Forelimb muscle (tissue), 1 donor: ENCODE data around the gene PRELID3B. TPM values are rescaled to one million over a fixed set of nuclear protein-coding genes. Genes with fewer than 3 reads are reported as not detected.

Experiments used
- DNase-seq: peaks from one replicate; pipeline ENCODE4 v3.0.0-alpha.2; 2013; ENCODE audit warnings: low read depth
- polyA plus RNA-seq: library from polyadenylated mRNA; unstranded; fragments of 120-200 nt; gene quantifications from one replicate; pipeline ENCODE4 v1.2.1, GENCODE V29; 2013; ENCODE audit not compliant: insufficient read length

PRELID3B gene
- polyA plus RNA-seq, 1 donor = 47.0 TPM

DNA sequence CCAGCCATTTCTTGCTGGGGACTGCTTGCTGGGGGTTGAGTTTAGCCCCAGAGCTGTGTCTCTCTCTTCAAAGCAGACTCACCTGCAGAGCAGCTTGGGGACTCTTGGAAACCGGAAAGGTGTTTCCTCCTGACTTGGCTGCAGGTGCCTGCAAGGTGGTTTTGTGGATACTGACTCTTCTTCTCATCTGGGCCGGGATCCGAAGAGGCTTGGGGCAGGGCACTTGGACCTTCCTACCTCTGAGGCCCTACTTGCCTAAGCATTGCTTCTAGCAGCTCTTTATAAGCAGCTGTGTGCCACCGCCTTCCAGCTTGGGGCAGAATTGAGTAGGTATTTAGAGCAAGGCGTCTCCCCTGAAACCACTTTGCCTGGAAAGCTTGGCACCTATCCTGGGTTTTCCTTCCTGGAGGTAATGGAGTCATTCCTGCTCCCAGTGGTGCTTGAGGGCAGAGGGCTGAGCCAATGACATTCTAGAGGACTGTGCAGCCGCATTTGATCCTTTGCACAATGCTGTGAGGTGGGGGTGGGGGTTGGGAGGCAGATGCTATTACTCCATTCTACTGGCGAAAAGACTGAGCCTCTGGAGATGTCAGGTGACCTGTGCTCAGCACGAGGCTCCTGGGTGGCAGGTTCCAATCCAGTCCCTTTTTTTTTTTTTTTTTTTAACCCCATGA is 32.1 kb downstream of the PRELID3B start:
- no peak for DNase-seq

DNA sequence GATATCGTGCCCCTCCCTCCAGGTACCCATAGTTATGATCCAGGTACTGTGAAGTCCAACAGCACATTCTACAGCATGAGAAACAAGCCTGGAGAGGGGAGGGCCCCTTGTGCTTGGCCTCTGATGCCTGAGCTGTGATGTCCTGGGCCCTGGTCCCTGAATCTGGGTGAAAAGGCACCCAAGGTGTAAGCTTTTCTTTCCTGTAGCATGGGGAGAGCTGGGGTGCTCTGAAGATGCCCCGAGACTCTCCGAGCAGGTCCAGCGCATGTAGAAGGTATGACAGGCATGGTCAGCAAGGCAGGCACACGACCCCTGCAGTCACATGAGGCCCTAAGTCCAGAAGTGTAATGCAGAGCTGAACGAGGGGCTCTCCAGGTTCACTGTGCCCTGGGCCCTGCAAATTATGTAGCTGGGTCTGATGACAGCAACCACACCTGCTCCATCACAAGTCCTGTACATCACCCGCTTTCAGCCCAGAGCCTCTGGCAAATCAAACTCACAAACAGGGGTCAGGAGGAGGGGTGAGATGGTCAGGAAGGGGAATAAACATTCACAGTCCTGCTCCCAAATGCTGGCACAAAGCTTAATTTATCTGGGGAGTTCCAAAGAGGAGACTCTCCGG is 33.8 kb downstream of the PRELID3B start:
- DNase-seq = no peak

DNA sequence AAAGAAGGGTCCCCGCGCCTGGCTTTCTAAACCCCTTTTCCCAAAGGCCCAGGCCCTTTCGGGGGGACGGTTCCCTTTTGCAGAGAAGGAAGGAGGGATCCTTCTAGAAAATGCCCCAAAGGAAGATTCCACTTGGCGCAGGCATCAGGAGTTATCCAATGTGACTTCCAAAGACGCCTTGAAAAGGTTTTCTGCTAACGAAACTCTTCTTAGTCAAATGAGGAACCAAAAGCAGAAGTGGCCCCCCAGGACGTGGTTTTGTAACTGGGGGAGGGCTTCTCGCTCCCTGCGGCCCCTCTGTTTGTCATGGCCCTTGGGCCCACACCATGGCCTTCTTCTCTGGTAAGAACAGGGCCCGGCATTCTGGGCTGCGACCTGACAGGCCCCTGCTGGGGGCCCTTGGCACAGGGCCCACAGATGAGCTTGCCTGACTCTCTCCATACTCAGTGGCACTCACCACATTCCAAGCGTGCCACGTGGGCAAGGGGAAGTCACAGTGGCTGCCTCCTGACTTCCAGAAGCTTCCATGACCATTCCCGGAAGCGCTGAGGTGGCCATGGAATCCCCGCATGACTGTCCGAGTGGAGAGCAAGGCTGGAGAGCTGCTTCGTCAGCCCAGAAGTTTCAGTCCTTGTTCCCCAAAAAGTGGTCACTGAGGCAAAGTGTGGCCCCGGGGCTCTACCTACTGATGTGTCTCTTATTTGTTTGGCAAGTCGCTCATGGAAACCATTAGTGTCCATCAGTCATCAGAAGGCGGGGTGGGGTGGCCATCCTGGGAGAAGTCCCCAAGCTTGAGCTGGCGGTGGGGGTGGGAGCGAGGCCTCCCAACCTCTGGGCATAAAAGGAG is 34.7 kb downstream of the PRELID3B start:
- no peak for DNase-seq

DNA sequence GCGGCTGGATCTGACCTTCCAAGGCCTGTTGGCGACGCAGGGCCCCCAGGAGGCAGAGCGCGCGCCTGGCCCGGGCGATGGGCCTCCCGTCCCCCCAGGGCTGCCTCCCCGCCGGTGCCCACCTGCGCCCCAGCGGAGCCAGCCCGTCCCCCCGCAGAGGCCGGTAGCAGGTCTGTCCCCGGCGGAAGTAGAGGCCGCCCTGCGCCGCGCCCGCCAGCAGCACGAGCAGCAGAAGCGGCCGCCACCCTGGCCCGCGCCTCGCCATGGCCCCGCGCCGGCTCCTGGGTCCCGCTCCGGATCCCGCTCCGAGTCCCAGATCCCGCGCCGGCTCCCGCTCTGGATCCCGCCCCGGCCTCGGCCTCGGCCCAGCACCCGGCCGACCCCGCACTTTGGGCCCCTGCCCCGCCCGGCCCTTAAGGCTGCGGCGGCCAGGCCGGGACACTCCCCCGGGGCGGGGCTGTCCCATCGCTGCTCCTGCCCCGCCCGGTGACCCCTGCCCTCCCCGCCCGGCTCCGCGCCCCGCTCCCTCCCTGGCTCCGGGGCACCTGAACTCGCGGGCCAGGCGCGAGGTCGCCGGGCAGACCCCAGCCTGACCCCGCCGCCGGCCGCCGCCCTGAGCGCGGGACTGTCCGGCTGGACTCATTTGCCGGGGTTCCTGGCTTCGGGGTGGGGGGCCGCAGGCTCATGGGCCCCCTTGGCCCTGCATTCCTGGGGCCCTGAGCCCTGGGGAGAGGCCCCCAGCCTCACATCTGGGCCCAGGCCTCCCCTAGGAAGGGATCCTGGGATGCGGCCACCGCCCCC is 35.5 kb downstream of the PRELID3B start, which contains the start of gene CTSZ:
TSS of gene CTSZ (minus strand) at position 391 of the 801 bp plus-strand sequence. CDS start at position 265, 126 bp downstream.
- DNase-seq = no peak

DNA sequence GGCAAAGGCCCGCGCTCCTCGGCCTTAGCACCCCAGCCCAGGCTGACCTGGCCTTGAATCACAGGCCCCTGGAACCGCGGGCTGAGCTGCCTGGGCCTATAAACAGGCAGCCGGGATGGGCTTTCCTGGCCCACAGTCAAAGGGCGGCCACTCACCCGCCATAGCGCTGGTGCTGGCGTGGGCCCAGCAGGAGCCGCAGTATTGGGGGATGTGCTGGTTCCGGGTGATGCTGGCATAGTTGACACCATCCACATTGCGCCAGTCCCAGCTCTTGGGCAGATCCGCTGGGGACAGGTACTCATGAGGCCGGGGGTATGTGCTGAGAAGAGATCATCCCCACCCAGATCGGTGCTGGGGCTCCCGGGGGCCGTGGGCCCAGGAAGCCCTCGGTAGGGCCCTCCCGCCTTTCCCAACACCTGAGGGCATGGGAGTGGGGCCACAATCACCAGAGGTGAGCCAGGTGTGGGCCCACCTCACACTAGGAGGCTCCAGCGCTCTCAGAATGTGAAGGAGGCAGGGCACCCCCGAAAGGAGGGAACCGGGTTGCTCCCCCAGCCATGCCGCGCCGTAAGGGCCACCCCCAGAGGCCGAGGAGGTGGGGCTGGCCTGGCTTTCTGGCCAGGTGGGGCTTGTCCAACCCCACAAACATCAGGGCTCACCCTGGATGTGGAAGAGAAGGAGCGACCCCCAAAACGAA is 36.3 kb downstream of the PRELID3B start:
- DNase-seq = no peak

DNA sequence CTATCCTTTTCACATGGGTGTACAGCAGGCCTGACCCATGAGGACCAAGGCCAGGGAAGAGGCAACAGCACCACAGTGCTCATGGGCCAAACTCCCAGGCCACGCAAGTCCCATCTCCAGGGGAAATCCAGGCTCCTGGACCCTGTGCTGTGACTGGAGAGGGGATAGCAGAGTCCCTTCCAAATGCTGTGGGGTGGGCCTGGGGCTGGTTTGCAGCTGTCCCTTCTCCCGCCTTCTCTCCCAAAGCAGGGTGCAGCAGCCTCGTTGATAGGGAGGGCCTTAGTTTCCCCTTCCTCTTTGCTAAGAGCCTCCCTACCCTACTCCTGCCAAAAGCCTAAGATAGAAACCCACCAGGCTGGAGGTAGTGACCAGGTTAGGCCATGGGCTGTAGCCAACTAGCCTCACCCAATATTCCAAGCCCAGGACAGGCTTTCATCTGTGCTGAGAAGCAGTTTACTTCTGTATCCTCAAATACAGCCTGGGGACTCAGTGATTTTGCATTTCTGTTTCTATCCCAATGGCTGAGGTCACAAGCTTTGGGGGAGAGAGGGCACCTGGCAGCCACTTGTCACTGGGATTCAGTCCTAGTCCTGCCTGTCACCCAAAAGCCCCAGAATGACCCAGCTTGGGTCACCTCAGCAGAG is 36.9 kb downstream of the PRELID3B start:
- DNase-seq = no peak

DNA sequence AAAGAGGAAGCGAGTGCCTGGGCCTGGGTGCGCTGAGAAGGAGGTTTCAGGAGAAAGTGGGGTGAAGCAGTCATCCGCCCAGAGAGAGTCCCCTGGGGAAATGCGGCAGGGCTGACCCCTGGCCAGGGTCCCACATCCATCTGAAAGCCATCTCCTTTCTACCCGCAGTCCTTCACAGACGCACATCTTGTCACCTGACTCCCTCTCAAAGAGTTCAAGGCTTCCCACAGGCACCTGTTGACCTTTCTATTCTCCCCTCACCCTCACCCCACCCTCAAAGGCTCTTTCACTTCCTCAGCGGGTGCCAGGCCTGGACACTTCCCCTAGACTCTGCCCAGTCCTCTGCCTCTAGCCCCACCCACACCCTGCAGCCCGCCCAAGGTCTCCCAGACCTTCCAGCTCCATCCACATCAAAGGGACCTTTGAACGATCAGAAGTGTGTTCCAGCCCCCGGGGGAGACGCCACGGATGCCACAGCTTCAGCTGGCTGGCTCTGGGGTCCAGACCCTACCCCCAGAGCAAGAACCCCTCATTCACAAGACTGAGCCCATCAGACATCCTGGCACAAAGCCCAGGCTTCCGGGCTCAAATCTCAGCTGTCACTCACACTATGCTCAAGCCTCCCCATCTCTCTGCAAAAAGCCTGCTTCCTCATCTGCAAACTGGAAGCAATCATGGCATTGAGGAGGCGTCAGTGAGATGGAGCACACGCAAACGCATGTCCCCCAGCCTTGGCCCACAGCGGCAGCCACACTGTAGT is 37.6 kb downstream of the PRELID3B start:
- DNase-seq = no peak

DNA sequence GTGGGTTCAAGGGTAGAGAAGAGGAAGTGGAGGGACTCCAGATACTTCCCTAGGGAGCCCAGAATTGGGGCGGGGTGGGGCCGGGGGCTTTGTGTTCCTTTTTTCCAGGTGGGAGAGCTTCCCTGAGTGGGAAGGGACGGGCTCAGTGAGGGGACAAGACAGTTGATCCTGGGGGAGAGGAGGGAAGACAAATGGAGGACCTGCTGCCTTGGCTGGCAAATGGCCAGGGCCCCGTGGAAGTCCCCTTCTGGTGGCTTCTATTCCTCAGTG is 38.2 kb downstream of the PRELID3B start:
- no peak for DNase-seq

DNA sequence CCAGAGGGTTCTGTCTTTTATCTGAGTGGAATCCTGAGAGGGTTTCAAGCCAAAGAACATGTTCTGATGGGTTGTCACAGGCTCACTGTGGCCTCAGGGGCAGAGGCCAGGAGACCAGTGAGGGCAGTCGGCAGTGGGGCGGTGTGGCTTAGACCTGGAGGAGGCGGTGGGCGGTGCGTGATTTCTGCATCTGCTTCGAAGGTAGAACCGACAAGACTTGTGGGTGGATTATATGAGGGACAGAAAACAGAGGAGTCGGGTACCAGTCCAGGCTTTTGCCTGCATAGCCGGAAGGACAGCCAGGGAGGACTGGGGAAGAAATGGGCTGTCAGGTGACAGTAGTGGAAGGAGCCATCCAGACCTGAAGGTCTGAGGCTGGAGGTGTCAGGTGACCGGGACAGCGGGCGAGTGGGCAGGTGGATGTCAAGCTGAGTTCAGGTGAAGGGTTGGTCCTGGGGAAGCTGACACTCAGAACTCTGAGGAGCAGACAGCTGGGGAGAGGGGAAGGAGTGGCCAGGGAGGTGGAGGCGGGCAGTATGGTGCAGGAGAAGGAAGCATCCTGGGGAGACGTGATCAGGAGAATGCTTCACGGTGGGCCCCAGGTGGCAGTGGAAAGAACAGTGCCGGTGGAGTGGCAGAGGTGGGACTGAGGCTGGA is 38.6 kb downstream of the PRELID3B start:
- no peak for DNase-seq

DNA sequence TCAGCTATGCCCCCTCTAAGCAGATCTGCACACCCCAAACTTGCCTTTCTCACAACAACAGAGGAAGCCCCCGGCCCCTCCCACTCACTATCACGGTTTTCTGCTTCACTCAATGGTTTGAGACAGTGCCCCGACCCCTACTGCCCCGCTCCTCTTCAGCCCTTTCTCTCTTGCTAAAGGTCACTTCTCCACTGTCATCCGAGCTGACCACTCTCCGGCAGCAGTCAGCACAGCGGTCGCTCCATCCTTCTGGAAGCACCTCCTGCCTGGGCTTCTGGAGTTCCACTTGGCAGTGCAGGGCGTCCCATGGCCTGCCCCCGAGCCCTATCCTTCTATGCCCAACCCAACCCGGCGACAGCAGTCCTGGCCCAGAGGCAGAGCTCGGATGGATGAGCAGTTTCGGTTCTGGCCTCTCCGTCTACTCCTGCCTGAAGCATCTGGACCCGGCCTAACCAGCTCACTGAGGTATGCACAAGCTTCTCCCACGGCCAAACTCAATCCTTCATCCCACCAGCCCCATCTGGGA is 39.6 kb downstream of the PRELID3B start:
- DNase-seq = no peak

DNA sequence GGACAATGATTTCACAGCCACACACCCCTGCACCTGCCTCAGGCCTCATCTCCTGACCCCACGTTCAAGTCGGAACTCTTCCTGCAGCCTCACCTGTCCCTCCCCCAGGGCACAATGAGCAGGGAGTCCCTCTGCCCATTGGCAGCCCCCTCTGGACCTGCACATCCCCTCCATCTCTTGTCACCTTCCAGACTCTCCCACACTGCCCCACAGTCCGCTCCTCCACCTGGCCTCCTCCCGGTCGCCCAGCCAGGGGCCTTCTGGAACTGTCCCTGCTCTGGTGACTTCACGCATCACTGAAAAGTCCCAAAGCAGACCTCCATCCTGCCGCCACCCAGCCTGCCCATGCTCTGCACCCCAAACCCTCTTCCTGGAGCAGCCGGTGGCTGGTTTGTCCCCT is 40.2 kb downstream of the PRELID3B start:
- DNase-seq = no peak

DNA sequence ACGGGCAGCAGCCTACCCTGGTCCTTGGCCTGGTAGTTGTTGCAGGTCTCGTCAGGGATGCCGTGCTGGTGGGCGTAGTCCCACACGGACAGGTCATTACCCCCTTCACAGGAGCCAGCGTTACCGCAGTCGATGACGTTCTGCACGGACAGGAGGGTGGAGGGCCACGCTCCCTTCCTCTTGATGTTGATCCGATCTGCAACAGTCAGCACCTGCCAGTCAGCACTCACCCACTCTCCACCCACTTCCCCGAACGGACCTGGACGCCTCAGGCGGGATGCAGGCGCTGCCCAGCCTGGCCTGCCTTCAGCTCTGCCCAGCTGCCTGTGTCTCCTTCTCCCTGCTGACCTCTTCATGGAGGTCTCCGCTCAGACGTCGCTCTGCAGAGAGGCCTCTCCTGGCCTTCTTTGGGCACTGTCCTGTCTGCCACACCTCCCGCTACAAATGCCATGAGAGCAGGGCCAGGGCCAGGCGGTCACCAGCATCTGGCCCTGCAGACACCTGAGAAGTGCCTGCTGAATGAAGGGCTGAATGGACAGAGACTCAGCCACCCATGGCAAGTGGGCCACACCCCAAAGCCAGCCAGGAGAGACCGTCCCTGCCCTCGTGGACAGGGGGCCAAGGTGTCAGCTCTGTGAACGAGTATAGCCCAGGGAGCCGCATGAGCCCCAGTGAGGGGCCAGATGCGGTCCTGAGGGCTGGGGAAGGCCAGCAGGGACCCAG is 41.0 kb downstream of the PRELID3B start:
- DNase-seq = no peak

DNA sequence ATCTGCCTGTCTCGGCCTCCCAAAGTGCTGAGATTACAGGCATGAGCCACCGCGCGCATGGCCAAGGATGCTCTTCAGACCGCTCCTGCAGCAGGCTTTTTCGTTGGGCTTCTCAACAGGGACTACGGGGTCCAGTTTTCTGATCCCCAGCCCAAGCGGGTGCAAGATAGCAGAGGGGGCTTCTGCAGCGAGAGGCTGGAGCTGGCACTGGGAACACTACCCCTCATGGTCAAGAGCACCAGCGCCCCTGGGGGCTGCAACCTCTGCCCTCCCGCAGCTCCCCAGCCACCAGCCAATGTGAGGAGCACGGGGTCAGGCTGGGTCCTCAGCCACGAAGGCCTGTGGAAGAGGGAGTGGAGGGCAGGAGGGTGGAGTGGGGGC is 41.5 kb downstream of the PRELID3B start:
- no peak for DNase-seq

DNA sequence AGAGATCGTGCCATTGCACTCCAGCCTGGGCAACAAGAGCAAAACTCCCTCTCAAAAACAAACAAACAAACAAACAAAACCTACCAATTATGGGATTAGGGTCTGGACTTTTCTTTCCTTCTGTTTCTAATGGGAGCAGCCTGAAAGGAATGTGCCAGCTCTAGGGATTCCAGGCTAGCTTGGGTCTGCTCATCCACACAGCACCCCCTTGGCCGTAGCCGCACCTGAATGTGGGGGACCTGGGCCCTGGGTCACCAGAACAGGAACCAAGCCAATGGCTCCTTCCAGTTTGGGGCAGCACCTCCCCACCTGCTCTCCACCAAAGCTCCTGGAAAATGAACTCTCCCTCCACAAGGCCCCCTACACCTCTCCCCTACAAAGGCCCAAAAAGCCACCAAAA is 42.3 kb downstream of the PRELID3B start:
- no peak for DNase-seq

DNA sequence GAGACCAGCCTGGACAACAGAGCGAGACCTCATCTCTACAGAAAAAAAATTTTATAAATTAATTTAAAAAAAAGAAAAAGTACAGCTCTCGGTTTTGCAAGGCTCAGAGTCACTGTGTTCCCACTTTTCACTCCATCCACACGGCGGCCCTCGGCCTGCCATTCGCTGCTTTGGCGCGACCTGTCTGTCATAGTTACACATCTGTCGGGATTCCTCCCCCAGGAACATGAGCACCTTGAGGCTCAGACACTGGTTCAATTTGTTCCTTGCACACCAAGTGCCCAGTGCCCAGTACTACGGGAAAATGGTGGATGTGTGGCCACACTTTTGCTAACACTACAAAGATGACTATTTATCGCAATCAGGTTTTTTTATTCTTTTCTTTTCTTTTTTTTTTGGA is 43.9 kb downstream of the PRELID3B start:
- no peak for DNase-seq

DNA sequence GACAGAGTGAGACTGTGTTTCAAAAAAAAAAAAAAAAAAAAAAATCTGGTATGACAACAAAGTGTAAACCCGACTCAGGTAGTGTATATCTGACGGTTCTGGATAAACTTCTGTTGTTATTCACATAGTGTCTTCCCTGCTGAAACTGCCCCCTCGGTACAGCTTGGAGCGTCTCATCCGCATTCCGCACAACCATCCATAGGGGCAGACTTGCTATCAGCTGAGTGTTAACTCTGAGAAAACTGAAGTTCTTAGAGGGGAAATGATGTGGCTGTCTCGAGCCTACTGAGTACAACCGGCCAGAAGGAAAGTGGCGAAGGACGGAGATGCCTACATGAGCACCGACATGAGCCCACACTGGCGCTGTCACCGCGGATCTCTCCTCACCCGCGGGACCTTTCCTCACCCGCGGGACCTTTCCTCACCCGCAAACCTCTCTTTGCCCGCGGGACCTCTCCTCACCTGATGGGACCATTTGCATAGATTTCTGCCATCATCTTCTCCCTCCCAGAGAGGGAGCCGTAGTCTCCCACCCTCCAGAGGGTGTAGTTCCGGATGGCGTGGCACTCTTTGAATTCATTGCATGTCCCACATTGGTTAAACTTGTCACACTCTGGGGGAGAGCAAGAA is 45.3 kb downstream of the PRELID3B start:
- DNase-seq = no peak

DNA sequence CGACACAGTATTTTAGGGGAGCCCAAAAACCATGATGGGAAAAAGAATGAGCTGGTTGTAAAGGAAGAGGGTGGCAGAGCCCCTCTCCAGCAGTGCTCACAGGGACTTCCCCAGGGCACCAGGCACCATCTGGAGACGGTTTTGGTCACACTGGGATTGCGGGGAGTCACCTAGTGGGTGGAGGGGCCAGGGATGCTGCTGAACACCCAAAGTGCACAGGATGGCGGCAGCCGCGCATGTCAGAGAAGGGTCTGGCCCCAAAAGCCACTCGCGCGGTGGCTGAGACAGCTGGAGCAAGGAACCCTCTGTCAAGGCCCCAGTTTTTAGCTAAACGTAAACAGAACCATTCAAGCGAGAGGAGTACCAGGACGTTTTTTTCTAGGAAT is 46.4 kb downstream of the PRELID3B start:
- no peak for DNase-seq

DNA sequence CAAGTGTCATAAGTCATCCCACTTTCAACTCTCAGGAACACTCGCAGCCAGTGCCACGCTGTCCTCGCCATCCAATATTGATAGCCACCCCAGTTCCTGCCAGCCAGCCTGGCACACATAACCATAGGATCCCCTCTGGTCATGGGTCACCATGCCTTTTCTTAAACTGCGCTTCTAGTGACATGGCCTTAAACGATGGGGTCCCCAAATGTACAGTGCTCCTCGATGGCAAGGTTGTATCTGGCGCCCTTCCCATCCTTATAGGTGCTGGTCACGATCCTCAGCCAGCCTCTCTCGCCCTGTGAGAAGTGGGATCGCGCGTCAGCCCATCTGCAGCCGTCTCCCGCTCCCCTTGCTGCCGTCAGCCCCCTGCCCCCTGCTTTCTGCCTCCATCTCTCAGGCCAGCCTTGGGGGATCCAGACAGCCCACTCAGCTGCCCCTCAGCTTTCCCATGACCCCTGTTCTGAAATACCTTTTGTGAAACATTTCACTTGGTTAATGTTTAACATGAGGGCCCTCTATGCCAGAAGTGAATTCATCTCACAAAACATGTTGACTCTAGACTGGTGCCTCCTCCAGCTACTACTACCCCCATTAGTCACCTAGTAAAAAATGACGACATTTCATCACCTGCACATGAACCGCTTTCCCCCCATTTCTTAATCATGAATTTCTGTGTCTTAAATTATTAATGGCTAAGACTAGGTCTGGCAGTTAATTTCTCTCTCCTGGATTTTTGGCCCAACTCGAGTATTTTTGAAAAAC is 46.9 kb downstream of the PRELID3B start:
- DNase-seq = no peak
